NCI-H748 (cell line): Measurements from ENCODE around the gene DVL1.

Experiments
- DNase-seq: peaks from one replicate; lab custom pipeline; 2025; ENCODE audit not compliant: unreplicated experiment; lab: John Stamatoyannopoulos, UW

The DVL1 gene

DNA sequence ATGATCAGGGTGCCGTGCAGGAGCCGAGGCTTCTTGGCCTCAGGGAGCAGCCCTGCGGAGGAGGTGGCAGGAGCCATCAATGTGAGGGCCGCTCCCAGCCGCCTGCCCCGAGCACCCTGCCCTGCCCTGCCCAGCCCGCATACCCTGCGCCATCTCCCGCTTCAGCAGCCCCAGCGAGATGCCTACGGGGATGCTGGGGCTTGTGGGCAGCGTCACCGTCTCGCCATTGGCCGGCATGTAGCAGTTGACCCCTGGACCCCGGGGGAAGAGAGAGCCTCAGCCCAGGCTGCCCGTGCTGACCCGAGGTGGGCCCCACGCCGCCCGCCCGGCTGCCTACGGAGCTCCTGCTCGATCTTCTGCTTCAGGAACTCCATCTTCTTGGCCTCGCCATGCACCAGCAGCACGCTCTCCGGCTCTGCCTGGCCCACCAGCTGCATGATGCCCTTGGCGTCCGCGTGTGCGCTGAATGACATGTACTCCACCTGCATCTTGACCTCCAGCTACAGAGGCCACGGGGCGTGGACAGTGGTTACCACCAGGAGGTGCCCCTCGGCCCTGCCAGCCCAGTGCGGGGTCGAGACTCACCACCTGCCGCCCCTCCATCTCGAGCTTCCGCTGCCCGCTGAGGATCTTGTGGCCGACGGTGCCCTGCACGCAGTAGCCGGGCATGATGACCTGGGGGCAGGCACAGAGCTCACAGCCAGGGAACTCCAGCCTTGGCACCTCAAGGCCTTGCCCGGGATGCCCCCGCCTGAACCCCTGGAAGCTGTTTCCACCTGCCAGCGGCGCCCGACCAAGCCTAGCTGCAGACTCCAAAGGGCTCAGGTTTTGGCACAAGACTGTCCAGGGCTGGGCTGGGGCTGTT is 36.5 kb downstream of the DVL1 start:
- DNase-seq: no peak

DNA sequence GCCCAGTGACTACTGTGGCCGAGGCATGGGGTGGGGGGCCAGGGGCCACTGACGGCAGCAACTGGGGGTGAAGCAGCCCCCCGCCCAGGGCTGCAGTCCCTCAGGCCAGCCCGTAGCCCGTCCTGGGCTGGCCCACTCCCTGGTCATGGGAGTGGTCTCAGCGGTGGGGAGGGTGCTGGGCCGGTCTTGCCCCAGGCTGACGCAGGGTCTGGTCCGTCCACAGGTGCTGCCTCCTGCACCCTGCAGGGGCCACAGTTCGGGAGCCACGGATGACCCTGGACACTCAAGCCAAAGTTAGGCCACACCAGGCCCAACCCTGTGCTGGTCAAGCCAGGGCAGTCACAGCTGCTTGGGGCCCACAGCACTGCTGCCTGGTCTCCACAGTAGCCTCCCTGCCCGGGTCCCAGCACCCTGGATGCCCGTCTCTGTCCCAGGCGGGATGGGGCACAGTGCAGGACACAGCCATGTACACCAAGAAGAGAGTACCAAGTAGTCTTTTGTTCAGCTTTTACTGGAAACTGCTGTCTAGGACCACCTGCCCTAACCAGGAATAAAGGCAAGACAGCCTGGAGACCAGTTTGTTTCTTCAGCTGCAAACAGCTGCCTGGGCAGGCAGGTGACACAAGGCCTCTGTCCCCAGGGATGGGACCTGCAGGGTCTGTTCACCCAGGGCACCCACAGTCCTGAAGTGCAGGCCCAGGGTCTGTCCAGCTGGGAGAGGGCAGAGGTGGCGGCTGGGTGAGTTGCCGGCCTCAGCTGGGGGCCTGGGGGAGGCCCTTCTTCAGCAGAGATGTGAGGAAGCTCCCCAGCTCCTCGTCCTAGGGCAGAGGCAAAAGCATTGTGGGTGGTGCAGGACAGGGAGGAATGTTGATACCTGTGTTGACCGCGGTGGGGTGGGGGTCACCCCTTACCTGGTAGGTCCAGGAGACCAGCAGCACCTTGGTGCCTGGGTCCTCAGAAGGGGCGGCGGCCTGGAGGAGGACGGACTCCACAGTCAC is 37.8 kb downstream of the DVL1 start:
- no peak for DNase-seq

DNA sequence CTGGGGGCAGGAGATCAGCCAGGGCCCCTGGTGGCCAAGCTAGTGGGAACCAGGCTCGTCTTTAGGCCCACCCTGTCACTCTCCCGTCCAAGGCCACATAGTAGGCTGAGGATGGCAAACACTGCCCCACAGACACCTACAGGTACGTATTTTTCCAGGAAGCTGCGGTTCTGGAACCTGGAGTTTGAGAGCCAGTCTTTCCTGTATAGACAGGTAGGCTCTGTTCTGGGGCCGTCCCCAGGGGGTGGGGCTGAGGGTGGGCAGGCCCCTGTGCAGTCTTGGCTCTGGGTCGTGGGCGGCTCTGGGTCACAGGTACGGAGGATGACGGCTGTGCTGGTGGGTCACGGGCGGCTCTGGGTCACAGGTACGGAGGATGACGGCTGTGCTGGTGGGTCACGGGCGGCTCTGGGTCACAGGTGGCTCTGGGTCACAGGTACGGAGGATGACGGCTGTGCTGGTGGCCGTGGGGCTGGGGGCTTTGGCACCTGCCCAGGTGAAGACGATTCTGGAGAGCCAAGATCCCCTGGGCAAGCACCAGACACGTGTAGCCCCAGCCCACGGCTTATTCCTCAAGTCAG is 38.7 kb downstream of the DVL1 start:
- no peak for DNase-seq

DNA sequence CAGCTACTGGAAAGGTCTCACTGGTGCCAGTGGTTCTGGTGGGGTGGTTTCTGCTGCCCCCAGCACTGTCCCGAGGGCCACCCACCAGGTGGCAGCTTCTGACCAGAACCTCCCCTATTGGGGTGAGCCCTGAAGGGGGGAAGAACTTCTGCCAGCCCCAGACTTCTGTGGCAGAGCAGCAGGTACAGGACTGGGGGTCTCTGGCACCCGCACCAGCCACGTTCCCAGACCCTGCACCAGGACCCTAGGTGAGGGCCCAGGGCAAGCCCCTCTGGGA is 39.2 kb downstream of the DVL1 start:
- DNase-seq: no peak

DNA sequence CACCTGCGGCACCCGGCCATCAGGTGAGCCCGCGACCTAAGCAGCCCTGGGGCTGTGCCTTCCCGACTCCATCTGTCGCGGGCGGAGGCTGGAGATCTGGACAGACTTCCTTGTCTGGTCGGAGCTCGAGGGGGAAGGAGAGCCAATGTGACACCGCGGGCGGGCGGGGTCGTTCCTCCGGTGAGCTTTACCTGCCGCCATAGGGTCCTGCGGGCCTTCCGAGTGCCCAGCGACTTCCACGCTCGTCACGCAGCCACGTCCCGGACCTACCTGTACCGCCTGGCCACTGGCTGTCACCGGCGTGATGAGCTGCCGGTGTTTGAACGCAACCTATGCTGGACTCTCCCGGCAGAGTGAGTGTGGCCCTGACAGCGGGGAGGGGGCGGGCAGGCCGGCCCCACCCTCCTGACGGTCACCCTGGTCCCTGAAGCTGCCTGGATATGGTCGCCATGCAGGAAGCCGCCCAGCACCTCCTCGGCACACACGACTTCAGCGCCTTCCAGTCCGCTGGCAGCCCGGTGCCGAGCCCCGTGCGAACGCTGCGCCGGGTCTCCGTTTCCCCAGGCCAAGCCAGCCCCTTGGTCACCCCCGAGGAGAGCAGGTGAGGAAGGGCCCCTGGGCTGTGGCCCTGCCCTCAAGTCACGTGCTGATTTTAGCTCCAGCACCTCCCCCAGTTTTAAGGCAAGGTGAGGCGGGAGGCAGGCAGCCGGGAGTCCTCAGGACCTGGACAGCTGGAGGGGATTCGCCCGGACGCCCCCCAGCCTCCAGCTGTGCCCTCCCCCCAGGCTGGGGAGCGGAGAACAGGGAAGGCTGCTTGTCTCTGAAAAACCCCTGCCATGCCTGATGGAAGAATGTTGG is 39.7 kb downstream of the DVL1 start:
- DNase-seq: peak; percentile 44

DNA sequence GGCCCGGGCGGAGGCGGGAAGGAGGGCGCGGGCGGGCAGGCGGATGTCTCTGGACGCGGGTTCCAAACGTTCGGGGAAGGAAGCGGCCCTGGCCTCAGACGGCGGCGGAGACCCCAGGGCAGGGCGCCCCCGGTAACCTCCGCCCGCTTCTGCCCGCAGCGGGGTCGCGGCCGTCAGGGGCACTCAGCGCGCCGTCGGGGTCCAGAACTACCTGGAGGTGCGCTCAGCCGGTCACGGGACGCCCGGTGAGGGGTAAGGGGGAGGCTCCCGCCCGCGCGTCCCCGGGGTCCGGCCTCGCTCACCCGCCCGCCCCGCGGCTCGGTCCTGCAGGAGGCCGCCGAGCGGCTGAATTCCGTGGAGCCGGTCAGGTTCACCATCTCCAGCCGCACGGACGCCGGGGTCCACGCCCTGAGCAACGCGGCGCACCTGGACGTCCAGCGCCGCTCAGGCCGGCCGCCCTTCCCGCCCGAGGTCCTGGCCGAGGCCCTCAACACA is 40.4 kb downstream of the DVL1 start:
- peak; percentile 44 for DNase-seq

DNA sequence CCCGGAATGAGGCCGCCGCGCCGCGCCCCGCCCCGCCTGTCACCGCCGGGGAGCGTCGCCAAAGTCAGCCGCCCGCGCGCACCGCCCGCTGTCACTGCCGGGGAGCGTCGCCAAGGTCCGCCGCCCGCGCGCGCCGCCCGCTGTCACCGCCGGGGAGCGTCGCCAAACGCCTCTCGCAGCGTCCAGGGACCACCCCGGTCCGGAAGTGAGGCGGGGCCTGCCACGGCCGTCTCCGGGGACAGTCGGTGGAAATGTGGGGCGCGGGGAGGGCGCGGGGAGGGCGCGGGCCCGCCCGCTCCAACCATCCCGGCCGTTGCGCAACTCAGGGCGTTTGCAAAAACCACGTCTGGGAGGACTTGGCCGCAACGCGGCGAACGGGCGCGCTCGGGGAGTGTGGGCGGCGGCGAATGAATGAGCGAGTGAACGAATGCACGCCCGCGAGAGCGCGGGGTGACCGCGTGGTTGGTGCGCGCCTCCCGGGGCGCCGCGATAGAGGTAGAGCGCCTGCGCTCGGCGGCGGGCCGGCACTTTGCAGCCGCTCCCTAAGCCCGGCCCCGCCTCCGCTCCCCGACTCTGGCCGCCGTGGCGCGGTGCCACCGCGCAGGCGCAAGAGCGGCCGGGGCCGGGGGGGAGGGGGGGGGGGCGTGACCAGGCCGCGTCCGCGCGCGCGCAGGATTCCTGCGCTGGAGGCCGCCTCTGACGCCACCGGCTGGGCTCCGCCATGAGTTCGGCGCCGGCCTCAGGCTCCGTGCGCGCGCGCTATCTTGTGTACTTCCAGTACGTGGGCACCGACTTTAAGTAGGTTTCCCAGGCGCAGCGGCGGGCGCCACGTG is 41.1 kb downstream of the DVL1 start, which contains the start of the genes ACAP3 and PUSL1:
Gene ACAP3 (minus strand): TSS at position 8 of the 833 bp plus-strand sequence. CDS start 115 bp downstream, outside the sequence.
Gene PUSL1 (plus strand): TSS at position 675 of the 833 bp plus-strand sequence. CDS start 47 bp downstream, at position 722.
- DNase-seq: peak; percentile 87

DNA sequence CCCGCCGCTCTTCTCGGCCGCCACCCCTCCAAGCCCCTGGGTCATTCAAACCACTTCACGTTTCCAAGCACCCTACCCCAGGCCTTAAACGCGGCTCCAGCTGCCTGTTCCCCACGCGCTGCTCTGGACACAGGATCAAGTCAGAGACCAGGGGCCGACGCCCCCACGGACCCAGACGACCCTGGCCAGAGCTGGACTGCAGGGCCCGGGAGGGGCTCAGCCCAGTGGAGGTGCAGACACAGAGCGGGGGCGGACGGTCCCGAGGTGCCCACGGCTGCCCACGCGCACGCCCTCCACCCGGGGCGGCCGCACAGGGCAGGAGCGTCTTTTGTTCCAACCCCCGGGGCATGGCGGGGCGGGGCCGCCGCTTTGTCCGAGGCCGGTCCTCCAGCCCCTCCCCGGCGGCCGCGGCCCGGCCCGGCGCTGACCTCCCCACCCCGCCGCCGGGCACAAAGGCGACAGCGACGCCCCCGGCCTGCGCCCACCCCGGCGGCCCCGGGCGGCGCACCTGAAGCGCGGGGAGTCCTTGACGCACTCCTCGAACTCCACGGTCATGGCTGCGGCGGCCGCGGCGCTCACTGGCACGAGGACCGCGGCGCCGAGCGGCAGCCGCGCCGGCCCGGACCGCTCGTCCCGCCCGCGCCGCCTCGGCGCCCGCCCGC is 41.8 kb downstream of the DVL1 start:
- no peak for DNase-seq

DNA sequence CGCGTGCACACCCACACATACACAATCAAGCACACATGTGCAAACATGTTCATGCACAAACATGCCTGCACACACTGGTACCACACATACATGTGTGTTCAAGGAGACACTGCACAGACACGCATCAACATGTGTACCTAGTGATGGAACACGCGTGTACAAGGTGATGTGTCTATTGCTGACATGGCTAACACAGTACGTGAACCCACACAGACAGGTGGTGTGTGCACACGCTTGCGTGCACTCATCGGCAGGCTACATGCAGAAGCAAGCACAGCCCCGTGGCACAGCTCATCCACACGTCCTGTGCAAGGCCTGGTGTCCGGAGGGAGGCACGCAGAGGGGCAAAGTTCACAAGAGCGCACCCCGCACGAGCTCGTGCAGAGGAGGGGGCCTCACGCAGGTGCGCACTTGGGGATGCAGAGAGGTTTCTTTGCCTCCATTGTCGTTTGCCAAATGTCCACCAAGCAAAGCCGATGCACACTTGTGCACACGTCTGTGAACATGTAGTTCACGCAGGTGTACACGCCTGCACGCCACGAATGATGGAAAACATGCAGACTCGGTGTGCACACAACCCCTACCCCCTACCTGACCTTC is 42.5 kb downstream of the DVL1 start:
- no peak for DNase-seq

DNA sequence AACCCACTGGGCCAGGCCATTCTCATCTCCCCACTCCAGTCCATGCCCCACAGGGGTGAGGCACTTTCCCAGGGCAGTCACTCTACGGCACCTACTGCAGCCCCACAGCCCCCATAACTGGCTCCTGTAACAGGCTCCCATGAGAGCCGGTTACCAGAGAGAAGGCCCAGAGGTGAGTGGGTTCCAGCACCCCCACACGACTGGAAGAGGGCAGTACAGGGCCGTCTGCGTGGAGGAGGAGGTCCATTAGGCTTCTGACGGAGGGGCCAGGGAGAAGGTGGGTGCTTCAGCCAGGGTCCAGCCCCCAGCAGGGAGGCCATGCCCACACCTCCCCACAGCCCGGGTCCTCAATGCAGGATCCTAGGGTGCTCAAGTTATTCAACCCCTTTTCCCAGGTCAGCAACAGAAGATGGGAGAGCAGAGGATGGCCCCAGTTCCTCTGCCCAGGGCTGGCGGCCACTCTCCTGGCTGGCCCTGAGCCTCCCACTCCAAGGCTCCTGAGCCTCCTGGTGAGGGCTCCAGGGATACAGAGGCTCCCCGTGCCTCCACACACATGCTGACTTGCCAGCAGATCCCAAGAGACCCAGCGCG is 43.1 kb downstream of the DVL1 start:
- DNase-seq: no peak

DNA sequence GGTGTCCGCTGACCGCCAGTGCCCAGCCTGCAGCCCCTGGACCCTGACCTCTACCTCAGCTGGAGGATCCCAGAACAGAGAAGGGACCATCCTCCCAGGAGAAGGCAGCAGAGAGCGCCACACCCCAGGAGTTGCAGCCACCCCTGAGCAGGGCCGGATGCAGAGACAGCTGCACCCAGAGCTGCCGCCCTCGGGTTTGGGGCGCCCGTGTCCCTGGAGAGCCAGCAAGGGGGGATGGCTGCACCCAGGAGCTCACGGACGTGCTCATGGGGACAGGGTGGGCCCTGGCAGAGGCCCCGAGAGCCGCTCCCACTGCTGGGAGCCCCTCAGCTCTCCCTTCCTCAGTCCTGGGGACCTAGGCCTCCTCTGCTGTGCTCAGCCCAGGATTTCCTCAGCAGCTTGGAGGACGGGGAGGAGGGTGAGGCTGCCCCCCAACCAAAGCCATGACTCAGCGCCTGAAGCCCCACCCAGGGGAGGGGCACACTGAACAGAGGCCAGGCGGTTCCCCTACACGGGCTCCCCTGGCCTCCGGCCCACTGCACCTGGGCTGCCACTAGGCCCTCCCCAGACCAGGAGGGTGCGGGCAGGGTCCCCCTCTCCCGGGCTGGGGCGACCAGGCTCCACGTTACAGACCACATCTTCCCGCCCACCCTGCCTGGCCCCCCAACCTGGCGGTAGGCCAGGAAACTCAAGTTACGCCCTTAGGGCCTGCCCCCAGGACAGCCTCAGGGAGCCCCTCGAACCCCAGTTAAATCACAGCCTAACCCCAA is 43.7 kb downstream of the DVL1 start:
- no peak for DNase-seq

DNA sequence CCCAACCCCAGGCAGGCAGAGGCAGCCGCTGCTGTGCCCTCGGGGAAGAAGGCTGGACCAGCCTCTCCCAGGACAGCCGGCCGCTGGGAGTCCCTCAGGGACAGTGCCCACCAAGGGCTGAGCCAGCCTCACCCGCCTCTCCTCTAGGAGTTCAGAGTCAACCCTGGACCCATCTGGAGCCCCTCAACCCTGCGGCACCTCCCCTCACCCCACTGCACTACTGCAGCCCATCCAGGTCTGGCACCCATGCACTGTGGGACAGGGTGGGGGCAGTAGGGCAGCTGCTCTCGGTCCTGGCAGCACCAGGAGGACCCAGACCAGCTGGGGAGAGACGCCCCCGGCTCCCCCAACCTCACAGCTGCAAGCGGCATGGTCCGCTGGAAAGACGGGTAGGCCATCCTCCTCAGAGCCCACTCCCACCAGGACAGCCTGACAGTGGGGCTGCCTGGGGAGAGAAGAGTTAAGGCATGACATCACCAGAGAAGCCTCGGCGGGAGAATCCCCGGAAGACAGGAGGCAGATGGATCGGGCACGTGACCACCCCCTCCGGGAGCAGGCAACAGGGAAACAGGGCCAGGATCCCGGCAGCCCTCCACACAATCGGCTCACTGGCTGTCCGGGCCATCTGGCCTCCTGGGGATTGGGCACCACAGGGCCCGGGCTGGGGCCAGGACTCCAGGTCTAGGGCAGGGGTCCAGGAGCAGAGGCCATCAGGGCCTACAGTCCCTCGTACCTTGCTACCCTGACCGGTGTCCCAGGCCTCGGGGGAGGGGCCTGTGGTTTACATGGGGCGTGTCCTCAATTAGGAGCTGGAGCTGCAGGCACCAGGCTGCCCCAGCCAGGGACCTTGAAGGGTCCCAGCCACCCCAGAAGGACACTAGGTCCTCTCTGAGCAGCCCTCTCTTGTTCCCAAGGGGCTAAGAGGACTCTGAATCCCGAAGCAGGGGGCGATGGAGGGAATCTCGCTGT is 44.6 kb downstream of the DVL1 start:
- no peak for DNase-seq

DNA sequence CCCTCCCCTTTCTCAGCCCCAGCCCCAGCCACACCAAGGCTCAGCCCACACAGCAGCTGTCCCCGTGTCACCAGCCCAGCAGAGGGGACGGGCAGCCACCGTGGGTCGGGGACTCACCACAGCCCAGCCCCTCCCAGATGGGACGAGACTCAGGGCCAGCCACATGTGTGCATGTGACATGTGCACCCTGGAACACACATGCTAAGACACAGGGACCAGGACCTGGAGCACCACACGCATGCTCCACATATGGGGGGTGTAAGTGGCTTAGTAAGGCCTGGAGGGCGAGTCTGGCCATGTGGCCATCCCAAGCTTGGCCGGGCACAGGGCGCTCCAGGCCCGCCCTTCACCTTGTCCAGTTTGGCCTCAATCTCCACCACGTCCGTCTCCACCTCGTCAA is 45.5 kb downstream of the DVL1 start:
- no peak for DNase-seq

DNA sequence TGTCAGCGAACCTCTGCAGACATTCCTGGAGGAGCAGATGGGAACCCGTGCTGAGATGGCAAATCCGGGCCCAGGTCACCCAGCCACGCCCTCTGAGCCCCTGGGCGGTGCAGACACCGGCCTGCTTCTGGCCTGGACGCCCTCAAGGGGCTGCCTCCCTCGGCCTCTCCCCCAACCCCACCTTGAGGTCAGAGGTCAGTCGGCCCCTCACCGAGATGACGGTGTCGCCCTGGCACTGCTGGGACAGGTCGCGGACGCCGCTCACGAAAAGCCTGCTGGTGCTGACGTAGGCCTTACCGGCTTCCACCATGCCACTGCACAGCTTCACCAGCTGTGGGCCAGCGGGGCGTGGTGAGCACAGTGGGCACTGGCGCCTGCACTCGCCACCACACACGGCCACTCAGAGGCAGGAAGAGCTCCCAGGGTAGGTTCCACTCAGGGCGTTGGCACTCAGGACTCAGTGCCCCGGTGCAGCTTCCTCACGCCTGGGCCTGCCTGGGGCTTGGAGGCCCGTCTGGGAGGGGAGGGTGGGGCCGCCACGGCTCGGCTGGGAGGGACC is 46.2 kb downstream of the DVL1 start:
- DNase-seq: no peak

DNA sequence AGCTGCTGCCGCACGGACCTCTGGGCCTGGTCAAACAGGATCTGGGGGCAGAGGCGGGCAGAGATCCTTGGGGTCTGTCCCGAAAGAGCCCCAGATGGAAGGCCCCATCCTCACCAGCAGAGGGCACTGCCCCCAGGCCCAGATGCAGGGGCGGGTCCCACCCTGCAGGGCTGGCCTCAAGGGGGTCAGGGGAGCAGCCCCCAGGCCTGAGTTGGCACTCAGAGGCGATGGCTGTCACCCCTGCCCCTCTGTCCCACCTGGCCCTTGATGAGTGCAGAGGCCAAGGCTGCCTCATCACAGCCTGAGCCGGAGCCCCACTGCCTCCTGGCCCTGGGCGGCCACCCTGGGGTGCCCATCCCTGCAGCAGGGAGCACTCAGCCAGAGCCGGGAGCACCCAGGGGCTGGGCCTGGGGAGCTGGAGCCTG is 47.2 kb downstream of the DVL1 start:
- DNase-seq: no peak

DNA sequence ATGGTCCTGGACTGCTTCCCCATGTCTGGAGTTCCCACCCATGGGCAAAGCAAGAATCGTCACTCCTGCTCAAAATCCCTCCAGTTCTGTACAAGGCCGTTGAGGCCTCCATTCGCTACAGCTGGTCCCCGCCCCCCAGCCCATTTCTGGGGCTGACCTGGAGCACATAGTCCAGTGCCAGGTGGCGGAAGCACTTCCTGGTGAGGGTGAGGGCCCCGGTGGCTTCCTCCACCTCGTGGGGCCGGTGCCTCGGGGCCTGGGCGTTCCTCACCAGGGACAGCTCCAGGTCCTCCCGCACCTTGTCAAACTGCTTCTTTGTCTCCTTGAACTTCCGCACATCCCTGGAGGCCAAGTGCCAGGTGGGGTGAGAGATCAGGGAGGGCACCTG is 48.9 kb downstream of the DVL1 start:
- no peak for DNase-seq
